Measurements from ENCODE around the gene DAPK1. TPM values are rescaled to one million over a fixed set of nuclear protein-coding genes. Genes with fewer than 3 reads are reported as not detected.

The DAPK1 gene
- total RNA-seq, 8 experiments from 2014 or later, result 31.6 to 466 (median 50.0) TPM

GRCh38 chr9:87696641-87697040, 199.0 kb downstream of the DAPK1 start:
- no peaks in the 10 kb centered on the region for H3K4me1 ChIP-seq (replicated peaks in 1 of 2)
- H3K4me3 ChIP-seq, result no peak overlapping the region
- no peak for ATAC-seq (replicated peaks in 6 of 8)
- WGBS, 10 experiments, result 68 to 100% (median 96%) methylated on average over 1 to 7 of the region's 7 CpGs
- H3K27ac ChIP-seq, result no peak overlapping the region
- in situ Hi-C loops (cut with MboI; ENCODE audit: low pct_unique_long_range_greater_than_20kb in 2 of 9, low sequenced_read_pairs in 9 of 9, unreplicated experiment in 9 of 9), result loop anchor here in 7 of 9 experiments (10.0 to 25.0 kb wide), 6 partner anchors 116 to 1316 kb away; partner anchors contain the start of gene S1PR3 (in 1 of the 7)

GRCh38 chr9:87698069-87698809, 200.6 kb downstream of the DAPK1 start:
- no peaks in the 10 kb centered on the region for H3K4me1 ChIP-seq (replicated peaks in 1 of 2)
- in situ Hi-C loops (cut with MboI; ENCODE audit: low pct_unique_long_range_greater_than_20kb in 2 of 9, low sequenced_read_pairs in 9 of 9, unreplicated experiment in 9 of 9), result loop anchor here in 7 of 9 experiments (10.0 to 25.0 kb wide), 6 partner anchors 114 to 1314 kb away; partner anchors contain the start of gene S1PR3 (in 1 of the 7)
- no peak overlapping the region for H3K4me3 ChIP-seq
- WGBS, 10 experiments, result 81 to 100% (median 95%) methylated on average over 1 to 7 of the region's 14 CpGs; no CpG with 5 or more reads in 1 of the 10 experiments
- ATAC-seq (replicated peaks in 6 of 8), result no peak
- H3K27ac ChIP-seq, result no peak overlapping the region

- Histone ChIP-seq H3K27ac (no peak overlapping the region), H3K4me1 (replicated peaks in 1 of 2) (no peaks in the 10 kb centered on the region), H3K4me3 (no peak overlapping the region)
- ATAC-seq (replicated peaks in 6 of 8), result no peak
- whole genome bisulfite sequencing, 10 experiments, result 80 to 100% (median 98%) methylated on average over 1 to 4 of the region's 4 CpGs
- in situ Hi-C loops (cut with MboI; ENCODE audit: low pct_unique_long_range_greater_than_20kb in 2 of 9, low sequenced_read_pairs in 9 of 9, unreplicated experiment in 9 of 9), result loop anchor here in 7 of 9 experiments (10.0 to 25.0 kb wide), 6 partner anchors 112 to 1312 kb away; partner anchors contain the start of gene S1PR3 (in 1 of the 7)
These were observed 202.2 kb downstream of the DAPK1 start for GRCh38 chr9:87699835-87700234.

GRCh38 chr9:87701491-87701890, 203.8 kb downstream of the DAPK1 start:
- WGBS, 10 experiments, result 70 to 100% (median 92%) methylated on average over 2 to 7 of the region's 9 CpGs; no CpG with 5 or more reads in 2 of the 10 experiments
- no peaks in the 10 kb centered on the region for H3K4me1 ChIP-seq (replicated peaks in 1 of 2)
- in situ Hi-C loops (cut with MboI; ENCODE audit: low pct_unique_long_range_greater_than_20kb in 2 of 9, low sequenced_read_pairs in 9 of 9, unreplicated experiment in 9 of 9), result no loop called here
- no peak overlapping the region for H3K27ac ChIP-seq
- no peak overlapping the region for H3K4me3 ChIP-seq
- no peak for ATAC-seq (replicated peaks in 6 of 8)

GRCh38 chr9:87701931-87702421, 204.3 kb downstream of the DAPK1 start:
- WGBS, 10 experiments, result 24 to 100% (median 67%) methylated on average over 1 to 3 of the region's 6 CpGs; no CpG with 5 or more reads in 5 of the 10 experiments
- no peak overlapping the region for H3K27ac ChIP-seq

GRCh38 chr9:87702921-87703320, 205.3 kb downstream of the DAPK1 start:
- H3K4me1 ChIP-seq (replicated peaks in 1 of 2), result no peaks in the 10 kb centered on the region
- no peak for ATAC-seq (replicated peaks in 6 of 8)
- 88 to 100% (median 100%) methylated on average over 1 to 6 of the region's 9 CpGs; no CpG with 5 or more reads in 2 of the 10 experiments for WGBS, 10 experiments
- in situ Hi-C loops (cut with MboI; ENCODE audit: low pct_unique_long_range_greater_than_20kb in 2 of 9, low sequenced_read_pairs in 9 of 9, unreplicated experiment in 9 of 9), result no loop called here
- no peak overlapping the region for H3K27ac ChIP-seq
- no peak overlapping the region for H3K4me3 ChIP-seq

More at GRCh38 chr9:87701931-87702421, 204.3 kb downstream of the DAPK1 start:
- no peak overlapping the region for H3K4me3 ChIP-seq
- in situ Hi-C loops (cut with MboI; ENCODE audit: low pct_unique_long_range_greater_than_20kb in 2 of 9, low sequenced_read_pairs in 9 of 9, unreplicated experiment in 9 of 9), result no loop called here
- no peaks in the 10 kb centered on the region for H3K4me1 ChIP-seq (replicated peaks in 1 of 2)
- peak in 1 of 8 experiments; percentile 38 for ATAC-seq (replicated peaks in 6 of 8)

GRCh38 chr9:87703636-87704276, 206.1 kb downstream of the DAPK1 start:
- Histone ChIP-seq H3K4me3 (no peak overlapping the region), H3K4me1 (replicated peaks in 1 of 2) (no peaks in the 10 kb centered on the region), H3K27ac (no peak overlapping the region)
- WGBS, 10 experiments, result 83 to 100% (median 100%) methylated on average over 1 to 7 of the region's 7 CpGs; no CpG with 5 or more reads in 4 of the 10 experiments
- ATAC-seq (replicated peaks in 6 of 8), result no peak
- in situ Hi-C loops (cut with MboI; ENCODE audit: low pct_unique_long_range_greater_than_20kb in 2 of 9, low sequenced_read_pairs in 9 of 9, unreplicated experiment in 9 of 9), result no loop called here

GRCh38 chr9:87704342-87704741, 206.7 kb downstream of the DAPK1 start:
- no peak for ATAC-seq (replicated peaks in 6 of 8)
- Histone ChIP-seq H3K4me1 (replicated peaks in 1 of 2) (no peaks in the 10 kb centered on the region), H3K27ac (no peak overlapping the region), H3K4me3 (no peak overlapping the region)
- in situ Hi-C loops (cut with MboI; ENCODE audit: low pct_unique_long_range_greater_than_20kb in 2 of 9, low sequenced_read_pairs in 9 of 9, unreplicated experiment in 9 of 9), result no loop called here
- WGBS, 10 experiments, result 0 to 90% (median 82%) methylated on average over 1 to 6 of the region's 6 CpGs; no CpG with 5 or more reads in 1 of the 10 experiments

- Histone ChIP-seq H3K4me3 (no peak overlapping the region), H3K4me1 (replicated peaks in 1 of 2) (no peaks in the 10 kb centered on the region), H3K27ac (no peak overlapping the region)
- in situ Hi-C loops (cut with MboI; ENCODE audit: low pct_unique_long_range_greater_than_20kb in 2 of 9, low sequenced_read_pairs in 9 of 9, unreplicated experiment in 9 of 9), result no loop called here
- ATAC-seq (replicated peaks in 6 of 8), result no peak
- 80 to 100% (median 92%) methylated on average over 1 to 12 of the region's 39 CpGs; no CpG with 5 or more reads in 2 of the 10 experiments for WGBS, 10 experiments
These were observed 208.5 kb downstream of the DAPK1 start for GRCh38 chr9:87706066-87706739.

- no peak overlapping the region for H3K27ac ChIP-seq
- WGBS, 10 experiments, result 34 to 92% (median 82%) methylated on average over 1 to 6 of the region's 6 CpGs
- H3K4me1 ChIP-seq (replicated peaks in 1 of 2), result no peaks in the 10 kb centered on the region
- in situ Hi-C loops (cut with MboI; ENCODE audit: low pct_unique_long_range_greater_than_20kb in 2 of 9, low sequenced_read_pairs in 9 of 9, unreplicated experiment in 9 of 9), result no loop called here
- ATAC-seq (replicated peaks in 6 of 8), result no peak
- no peak overlapping the region for H3K4me3 ChIP-seq
These were observed 210.3 kb downstream of the DAPK1 start for GRCh38 chr9:87707805-87708506.

GRCh38 chr9:87708546-87708945, 210.9 kb downstream of the DAPK1 start:
- no peak overlapping the region for H3K27ac ChIP-seq
- no peaks in the 10 kb centered on the region for H3K4me1 ChIP-seq (replicated peaks in 1 of 2)
- WGBS, 10 experiments, result 73 to 100% (median 84%) methylated on average over 1 to 5 of the region's 5 CpGs
- in situ Hi-C loops (cut with MboI; ENCODE audit: low pct_unique_long_range_greater_than_20kb in 2 of 9, low sequenced_read_pairs in 9 of 9, unreplicated experiment in 9 of 9), result no loop called here
- no peak overlapping the region for H3K4me3 ChIP-seq
- ATAC-seq (replicated peaks in 6 of 8), result no peak

GRCh38 chr9:87708986-87709728, 211.5 kb downstream of the DAPK1 start:
- ATAC-seq (replicated peaks in 6 of 8), result no peak
- Histone ChIP-seq H3K4me1 (replicated peaks in 1 of 2) (no peaks in the 10 kb centered on the region), H3K4me3 (no peak overlapping the region), H3K27ac (no peak overlapping the region)
- in situ Hi-C loops (cut with MboI; ENCODE audit: low pct_unique_long_range_greater_than_20kb in 2 of 9, low sequenced_read_pairs in 9 of 9, unreplicated experiment in 9 of 9), result no loop called here
- 68 to 100% (median 89%) methylated on average over 2 to 6 of the region's 7 CpGs for WGBS, 10 experiments

Data from motor neuron (in vitro differentiated cells).